Stimulated activated CD4-positive, alpha-beta T cell treated with anti-CD3 and anti-CD28 coated beads, Interleukin-2, amount 100 ng/mL, for 24 hours (primary cell): ENCODE results near the gene AP3S1.
"Not testable (repeated sequence)": the region's sequence is repeated elsewhere in the genome, so short reads cannot be mapped to it uniquely, and the experiment has no call there.

Experiments used
- DNase-seq, 2 donors: peaks; one replicate each; pipeline ENCODE4 v3.0.0-alpha.2; 2020

The AP3S1 gene

DNA sequence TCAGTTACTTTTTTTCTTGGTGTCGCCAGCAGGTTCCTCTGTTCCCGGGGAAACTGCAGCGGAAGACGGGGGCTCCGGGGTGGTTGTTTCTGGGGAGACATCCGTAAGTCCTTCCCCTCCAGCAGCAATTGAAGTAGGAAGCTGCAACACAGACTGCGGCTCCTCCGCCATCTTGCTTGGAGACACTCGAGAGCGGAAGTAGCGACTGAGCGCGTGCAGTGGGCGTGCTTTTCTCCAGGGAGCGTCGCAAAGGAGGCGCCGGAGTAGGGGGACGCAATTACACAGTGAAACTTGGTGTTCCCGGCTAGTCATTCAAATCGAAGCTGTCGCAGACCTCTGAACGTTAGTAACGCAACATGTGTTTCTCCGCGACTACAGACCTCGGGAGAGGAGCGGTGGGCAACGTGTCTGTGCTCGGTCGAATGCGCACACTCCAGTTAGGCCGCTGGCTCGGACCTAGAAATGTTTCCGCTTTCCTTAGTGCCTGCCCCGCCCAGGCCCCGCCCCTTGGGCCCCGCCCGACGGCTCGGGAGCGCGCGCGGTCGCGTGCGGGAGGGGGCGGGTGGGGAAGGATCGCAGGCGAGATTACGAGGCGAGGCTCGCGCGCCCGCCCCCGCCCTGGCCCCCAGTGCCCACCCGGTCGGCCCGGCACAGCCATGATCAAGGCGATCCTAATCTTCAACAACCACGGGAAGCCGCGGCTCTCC lies at the start of gene AP3S1, which contains the start of gene ATG12:
Gene AP3S1 (plus strand): TSS at position 554 of the 707 bp plus-strand sequence. CDS start 103 bp downstream, at position 657.
Gene ATG12 (minus strand): TSS at position 184 of the 707 bp plus-strand sequence. CDS start 13 bp downstream, at position 171.
- DNase-seq, result peak; percentile 90 to 91

DNA sequence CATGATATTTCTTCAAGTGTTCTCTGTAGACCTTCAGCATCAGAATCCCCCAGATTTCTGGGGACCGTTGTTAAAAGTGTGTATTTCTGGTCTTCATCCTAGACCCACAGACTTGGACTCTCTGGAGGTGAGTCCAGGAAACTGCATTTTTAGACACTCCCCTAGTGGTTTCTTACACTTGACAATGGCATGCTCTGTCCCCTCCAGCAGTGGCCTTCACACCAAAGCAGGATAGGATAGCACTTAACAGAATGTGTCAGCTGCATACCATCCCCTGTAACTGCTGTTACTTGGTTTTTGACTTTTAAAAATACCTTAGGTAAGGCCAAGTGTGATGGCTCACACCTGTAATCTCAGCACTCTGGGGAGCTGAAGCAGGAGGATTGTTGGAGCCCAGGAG lies 46.0 kb upstream of the AP3S1 start:
- DNase-seq, result no peak

DNA sequence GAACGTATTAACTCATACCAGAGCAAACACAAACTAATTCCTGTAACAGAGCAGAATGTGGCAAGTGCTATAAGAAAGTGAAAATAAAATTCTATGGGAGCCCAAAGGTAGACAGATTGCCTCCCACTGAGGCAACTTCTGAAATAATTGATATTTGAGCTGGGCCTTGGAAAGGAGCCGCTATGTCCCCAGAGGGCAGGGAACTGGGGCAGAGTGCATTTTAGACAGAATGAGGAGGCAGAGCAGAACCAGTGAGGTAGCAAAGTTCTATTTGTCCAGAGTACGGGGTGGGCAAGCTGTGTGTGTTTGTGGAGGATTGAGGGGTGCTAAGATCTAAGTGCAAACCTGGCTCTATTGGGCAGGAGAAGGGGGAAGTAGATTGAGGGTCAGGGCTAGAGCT lies 45.1 kb upstream of the AP3S1 start:
- no peak for DNase-seq

DNA sequence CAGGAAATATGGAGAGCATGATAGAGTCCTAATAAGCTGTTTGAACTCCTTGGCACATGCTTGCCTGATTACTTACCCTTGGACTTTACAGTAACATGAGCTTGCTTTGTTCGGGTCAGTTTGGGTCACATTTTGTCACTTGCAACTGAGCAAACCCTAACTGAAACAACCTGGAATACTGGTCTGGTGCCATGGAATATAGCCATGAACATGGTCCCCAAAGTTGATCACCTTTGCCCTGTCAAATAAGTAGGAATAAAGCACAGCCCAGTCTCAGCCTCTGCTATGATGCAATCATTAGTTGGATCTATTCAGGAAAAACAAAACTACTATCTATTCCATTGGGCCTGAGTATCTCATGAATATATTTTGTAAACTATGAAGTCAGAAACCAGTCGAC lies 43.5 kb upstream of the AP3S1 start:
- DNase-seq, result no peak

DNA sequence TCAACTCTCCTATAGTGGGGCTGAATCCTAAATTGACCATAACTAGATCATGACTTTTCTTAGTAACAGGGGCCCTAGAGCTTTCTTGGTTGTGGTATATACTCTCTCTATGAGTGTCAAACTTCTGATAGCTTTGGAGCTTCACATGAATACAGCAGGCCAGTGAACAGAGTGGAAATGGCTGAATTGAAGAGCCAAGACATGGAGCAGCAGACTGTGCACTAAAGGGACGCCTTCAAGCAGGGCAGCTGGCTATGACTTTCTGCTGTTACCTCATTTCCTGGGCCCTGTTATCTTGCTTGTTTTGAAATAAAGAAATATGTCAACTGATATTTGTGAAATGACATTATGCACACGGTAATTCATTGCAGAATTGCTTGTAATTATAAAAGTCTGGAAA lies 41.6 kb upstream of the AP3S1 start:
- DNase-seq, result no peak

DNA sequence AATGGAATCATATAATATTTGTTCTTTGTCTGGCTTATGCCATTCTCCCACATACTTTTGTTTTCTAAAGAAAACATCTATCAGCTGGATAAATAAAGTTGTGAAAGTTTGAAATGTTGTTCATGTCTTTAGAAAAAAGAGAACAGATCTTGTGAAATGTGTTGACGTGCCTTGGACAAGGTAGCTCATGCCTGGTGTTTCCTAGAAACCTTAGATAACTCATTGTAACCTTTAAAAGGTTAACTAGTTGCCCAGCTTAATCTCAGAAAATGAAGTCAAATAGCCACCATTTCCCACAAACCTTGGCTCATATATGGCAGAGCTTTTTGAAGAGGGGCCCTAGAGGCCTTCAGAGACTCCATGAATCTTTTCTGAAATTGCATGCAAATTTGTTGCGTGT lies 40.6 kb upstream of the AP3S1 start:
- no peak for DNase-seq

DNA sequence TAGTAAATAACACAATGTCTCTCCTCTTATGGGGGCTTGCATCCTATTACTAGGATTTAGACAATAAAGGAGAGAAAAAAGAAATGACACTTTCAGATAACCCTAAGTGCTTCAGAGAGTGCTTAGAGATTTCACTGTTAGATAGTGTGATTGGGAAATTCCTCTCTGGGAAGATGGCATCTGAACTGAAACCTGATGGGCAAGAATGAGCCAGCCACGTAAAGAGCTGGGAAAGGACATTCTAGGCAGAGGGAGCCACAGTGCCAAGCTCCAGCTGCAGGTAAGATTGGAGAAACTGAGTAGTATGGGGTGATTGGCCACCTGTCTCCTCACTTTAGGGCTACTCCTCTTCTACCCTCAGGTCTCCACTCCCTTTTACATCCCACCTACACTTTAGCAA lies 39.8 kb upstream of the AP3S1 start:
- no peak for DNase-seq

DNA sequence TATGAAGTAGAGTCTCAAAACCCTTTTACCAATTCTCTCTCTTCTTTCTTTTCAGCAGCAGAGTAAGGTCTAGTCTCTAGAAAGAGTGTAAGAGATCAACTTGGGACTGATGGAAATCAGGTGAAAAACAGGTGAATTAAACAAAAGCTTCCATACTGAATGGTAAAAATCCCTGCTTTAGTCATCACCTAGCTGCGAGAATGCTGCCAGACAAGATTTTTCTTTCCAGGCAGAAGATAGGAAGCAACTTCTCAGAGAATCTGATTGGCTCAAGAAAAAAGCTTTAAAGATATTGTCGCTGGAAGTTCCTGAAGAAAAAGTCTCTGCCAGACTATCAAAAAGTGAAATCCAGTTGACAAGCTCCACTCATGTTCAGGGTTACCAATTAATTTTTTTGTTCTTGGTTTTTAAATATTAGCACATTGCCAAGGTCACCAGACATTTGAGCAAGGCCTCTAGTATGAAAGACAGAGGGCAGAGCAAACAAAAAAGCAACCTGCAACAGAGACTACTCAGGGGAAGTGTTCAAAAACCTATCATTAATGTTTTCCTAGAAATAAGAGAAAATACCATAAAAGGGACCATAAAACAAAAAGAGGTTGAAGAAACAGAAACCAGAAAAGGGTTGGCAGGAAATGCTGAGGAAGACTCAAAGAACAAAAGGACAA lies 34.6 kb upstream of the AP3S1 start:
- DNase-seq, result no peak

DNA sequence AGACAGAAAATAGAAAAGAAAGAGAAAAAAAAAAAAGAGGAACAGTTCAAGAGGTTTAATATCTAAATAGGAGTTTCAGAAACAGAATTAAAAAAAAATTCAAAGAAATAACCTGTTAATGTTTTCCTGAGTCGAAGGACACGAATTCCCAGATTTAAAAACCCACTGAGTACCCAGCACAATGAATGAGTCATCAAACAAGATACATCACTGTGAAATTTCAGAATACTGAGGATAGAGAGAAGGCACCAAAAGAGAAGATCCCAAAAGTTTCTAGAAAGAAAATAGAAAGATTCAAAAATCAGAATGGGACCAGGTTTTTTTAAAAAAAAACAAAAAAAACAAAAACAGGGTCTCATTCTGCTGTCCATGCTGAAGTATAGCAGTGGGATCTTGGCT lies 34.1 kb upstream of the AP3S1 start:
- DNase-seq, result no peak

DNA sequence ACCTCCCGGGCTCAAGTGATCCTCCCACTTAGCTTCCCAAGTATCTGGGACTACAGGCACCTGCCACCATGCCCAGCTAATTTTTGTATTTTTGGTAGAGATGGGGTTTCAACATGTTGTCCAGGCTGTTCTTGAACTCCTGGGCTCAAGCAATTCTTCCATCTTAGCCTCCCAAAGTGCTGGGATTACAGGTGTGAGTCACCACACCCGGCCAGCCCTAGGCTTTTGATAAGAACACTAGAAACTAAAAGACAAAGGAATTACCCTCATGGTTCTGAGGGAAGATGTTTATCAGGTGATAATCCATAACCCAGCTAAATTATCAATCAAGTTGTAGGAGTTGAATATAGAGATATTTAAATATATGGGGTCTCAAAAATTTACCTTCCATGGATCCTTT lies 33.7 kb upstream of the AP3S1 start:
- not testable (repeated sequence) for DNase-seq

DNA sequence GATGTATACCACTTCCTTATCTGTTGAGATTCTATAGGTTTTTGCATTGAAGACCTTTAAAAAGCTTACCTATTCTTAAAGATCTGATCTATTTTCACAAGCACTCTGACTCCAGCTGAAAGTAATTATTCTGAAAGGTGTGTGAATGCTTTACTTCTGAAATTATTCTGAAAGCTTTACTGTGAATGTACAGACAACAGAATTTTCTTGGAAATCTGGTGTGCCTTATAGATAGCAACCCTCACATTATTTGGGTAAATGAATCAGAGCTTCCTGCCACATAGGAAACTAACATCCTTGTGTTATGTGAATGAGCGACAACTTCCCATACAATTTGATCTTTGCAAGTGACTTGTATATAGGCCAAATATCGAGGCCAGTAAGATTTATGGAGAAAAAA lies 31.8 kb upstream of the AP3S1 start:
- DNase-seq, result no peak

DNA sequence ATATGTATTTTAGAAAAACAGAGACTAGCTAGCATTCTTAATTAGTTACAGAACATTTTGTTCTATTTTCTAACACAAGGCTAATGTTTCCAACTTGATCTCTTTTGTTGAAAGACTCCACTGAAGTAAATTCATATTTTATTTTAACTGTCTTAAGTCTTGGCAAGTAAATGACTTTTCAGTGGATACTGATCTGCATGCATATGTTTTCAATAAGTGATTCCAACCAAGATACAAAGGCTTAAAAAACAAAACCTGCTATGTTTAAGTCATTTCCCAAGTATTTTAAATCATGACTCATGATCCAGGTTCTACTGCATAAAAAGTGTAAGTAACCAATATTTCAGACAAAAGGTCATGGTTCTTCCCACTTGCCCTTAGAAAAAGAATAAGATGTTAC lies 31.0 kb upstream of the AP3S1 start:
- DNase-seq, result no peak

DNA sequence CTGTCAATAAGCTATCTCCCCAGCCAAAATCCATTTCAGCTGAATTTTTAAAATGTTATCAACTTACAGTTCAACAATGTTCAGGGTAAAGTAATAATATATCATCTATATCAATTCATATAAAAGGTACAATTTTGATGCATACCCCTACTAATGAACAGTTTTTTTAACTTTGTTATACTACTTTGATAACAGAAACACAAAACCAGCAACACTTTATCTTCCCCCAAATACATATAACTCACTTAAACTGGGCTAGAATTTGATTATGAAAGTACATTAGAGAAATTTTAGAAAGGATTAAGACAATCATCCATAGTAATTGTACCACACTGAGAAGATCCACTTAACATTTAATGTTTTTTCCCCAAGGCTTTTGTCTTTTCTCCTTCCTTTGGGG lies 30.3 kb upstream of the AP3S1 start:
- DNase-seq, result no peak

DNA sequence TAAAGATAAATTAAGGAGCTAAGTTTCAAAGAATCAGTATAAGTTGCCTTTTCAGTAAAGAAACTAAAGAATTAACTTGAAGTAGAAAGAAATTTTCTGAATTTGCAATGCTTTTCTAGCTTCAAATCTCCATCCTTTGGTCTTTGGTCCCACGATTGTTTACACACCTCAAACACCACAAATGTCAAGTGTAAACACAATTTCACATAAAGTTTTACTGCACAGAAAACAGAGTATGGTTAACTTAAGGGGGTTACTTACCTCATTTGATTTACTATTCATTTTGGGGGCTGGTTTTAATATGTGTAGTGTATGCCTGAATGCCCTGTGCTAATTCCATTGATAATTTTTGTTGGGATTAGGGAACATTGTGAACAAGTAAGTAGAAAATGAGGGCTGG lies 29.4 kb upstream of the AP3S1 start:
- no peak for DNase-seq

DNA sequence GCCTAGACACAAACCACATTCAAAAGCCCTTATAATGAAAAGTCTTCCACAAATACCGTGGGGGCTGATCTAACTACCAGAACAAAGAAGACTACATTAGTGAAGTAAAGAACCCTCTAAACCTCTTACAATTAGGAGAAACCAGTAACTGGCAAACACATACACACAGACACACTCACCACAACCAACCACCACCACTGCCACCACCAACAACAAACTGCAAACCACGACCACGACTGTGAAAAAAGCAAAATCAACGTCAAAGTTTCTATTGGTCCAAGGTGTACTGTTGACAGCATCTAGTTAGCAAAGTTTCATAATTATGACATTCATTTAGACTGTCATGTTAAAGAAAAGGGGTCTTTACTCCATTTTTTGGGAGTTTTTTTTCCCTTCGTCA lies 28.0 kb upstream of the AP3S1 start:
- DNase-seq, result no peak

DNA sequence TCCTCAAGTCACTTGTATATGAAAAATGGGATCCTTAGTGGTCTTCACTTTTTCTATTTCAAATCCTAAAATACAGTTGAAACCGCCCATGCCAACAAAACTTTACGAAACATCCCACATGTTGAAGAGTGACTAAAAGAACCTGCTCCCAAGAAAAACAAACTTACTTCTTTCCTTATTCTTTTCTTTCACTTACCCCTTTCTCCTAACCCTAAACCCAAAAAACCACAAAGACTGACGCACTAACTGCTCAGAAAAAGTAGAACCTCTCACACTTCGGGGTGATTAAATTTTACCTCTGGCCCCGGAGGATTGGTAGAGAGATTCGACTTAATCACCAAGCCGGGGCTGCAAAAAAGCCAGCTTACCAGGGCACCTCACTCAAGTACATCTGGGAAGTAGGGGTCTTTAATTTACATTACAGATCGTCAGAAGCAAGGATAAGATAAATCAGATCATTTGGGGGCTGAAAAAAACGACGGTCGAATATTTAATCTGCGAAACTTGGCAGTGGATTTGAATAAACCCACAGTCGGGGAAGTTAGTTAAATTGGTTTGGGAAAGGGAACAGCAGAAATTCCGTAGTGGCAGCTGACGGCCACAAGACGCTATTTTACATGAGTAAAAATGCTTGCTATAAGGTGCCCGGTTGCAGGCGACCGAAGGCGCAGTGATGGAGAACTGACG lies 26.6 kb upstream of the AP3S1 start:
- no peak for DNase-seq

DNA sequence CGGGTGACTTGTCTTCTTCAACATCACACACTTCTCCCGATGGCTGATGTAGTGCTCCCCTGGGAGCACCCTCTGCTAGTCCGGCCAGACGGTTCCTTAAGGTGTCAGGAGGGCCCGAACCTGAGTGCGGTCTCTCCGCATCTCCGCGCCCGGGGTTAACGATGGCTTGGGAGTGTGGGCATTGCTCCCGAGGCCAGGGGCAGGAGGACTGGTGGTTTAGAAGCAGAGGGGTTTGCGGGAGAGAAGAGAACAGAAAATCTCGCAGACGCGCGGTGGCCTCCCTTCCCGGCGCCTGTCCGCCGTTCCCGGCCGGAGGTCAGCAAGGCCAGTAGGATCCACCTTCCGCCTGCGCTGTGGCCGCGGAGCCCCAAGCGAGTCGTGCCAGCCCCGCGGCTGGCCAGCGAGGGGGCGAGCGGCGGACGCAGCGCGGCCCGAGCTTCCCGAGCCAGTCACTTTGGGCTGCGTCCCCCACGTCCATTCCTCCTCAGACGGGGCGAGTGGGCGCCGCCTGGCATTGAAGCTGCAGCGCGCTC lies 26.0 kb upstream of the AP3S1 start:
- DNase-seq, result peak in 1 of 2 donors; percentile 10

DNA sequence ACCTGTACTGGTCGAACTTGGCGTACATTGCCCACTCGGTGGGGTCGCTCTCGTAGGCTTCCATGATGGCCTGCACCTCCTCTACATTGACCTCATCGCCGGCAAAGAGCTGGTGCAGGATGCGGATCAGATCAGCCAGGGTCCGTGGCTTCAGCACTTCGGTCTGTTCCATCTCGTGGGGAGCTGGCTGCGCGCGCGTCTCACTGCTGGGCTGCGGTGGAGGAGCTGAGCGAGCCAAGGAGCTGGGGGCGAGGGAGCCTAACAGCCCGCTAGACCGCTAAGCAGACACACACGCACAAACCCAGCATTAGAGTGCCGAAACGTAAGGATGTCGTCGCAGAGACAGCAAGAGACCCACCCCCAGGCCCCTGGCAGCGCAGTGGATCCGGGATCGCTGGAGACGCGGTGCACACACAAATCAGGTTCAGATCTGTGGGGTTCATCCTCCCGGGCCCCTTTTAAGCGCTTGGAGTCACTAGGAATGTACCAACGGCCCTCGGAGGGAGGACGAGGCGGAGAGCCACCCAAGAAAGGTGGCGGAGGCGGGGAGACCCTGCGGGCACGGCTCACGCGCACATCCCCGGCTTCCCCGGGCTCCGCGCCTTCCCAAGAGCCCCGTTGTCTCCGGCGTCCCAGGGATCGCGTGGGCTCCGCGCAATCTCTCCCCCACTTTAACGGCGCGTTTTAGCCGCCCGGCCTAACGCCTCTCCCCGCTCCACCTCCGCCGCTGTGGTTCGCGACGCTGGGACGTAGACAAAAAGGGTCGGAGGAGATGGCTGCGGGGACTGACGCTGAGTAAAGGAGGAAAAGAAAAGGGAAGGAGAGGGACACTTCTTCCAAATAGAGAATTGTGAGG lies 25.3 kb upstream of the AP3S1 start, which contains the start of gene CDO1:
Gene CDO1 (minus strand): TSS at position 434 of the 856 bp plus-strand sequence. CDS start 262 bp downstream, at position 172.
- DNase-seq, result peak; percentile 37 to 38

DNA sequence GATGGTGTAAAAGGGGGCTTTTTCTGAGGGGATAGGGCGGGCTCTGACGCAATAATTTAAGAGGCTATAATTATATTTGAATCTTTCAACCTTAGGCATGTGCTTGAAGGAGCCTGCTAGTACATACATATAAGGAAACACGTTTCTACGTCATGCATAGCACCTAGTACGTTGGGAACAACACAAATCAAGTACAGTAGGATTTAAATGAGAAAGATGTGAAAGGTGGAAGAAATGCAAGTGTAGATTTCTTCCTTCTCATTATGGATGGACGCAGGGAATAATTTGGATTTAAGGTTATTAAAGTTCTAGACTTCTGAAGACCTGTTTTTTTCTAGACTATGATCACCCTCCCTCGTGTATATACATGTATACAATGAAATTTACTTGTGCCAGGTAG lies 24.3 kb upstream of the AP3S1 start:
- DNase-seq, result no peak

DNA sequence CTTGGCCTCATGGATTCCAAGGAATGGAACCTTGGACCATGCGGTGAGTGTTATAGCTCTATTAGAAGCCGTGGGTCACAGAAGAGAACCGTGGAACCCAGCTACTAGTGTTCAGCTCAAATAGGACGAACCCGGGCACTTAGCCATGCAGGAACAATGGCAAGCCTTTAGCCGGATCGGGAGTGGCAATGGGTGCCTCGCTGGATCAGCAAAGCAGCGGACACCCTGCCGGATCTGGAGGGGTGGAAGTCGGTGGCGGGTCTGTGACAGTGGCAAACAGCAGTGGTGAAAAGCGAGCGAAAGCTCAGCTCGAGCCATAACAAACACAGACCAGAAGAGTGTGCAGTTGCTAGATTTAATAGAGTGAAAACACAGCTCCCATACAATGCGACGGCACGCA lies 22.9 kb upstream of the AP3S1 start:
- DNase-seq, result no peak

DNA sequence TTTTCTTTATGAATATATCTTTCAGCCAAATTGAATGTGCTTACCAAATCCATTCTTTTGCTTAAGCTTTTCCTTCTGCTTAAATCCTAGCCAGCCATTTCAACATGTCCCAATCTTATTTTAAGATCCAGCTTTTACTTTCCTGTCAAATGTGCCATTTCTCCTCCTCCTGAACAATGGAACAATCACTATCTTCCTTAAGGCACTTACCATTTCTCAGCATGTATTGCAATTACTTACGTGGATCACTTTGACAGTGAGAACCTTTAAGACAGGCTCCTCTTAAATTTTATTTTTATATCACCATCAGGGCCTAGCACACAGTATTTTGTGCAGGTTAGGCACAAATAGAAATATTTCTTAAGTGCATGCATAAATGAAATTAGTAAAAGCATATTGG lies 20.9 kb upstream of the AP3S1 start:
- no peak for DNase-seq

DNA sequence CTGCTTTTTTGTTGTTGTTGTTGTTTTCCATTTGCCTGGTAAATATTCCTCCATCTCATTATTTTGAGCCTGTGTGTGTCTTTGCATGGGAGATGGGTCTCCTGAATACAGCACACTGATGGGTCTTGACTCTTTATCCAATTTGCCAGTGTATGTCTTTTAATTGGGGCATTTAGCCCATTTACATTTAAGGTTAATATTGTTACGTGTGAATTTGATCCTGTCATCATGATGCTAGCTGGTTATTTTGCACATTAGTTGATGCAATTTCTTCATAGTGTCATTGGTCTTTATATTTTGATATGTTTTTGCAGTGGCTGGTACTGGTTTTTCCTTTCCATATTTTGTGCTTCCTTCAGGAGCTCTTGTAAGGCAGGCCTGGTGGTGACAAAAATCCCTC lies 16.8 kb upstream of the AP3S1 start:
- not testable (repeated sequence) for DNase-seq

DNA sequence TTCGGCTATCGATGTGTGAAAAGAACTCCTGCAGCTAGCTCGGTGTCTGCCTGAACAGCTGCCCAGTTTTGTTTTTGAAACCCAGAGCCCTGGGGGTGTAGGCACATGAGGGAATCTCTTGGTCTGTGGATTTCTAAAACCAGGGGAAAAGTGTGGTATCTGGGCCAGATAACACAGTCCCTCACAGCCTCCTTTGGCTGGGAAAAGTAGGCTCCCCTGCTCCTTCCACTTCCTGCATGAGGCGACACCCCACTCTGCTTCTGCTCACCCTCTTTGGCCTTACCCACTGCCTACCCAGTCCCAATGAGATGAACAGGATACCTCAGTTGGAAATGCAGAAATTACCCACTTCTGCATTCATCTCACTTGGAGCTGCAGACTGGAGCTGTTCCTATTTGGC lies 15.8 kb upstream of the AP3S1 start:
- DNase-seq, result no peak
